H9 (cell line): ENCODE results near the gene ENDOU. TPM values are rescaled to one million over a fixed set of nuclear protein-coding genes. Genes with fewer than 3 reads are reported as not detected.
A peak's percentile ranks its signal among the peaks of the same experiment; 100 is the strongest.

Experiments
- DNase-seq: peaks from one replicate; pipeline ENCODE4 v3.0.0-alpha.2; 2017
- H2AFZ ChIP-seq: one replicate; pipeline ENCODE4 v1.6.1; 2013; ENCODE audit warnings: mild to moderate bottlenecking, low read length, control low read depth, moderate library complexity
- H2AK5ac ChIP-seq: 2 replicates; pipeline ENCODE4 v1.6.1; 2013; ENCODE audit warnings: low read length, control low read depth, mixed read lengths; ENCODE audit not compliant: insufficient read length
- H2BK120ac ChIP-seq: one replicate; pipeline ENCODE4 v1.6.1; 2013; ENCODE audit warnings: low read depth, mild to moderate bottlenecking, low read length, control low read depth, inconsistent platforms; ENCODE audit not compliant: poor library complexity, severe bottlenecking
- H2BK12ac ChIP-seq: 2 replicates; pipeline ENCODE4 v1.6.1; 2013; ENCODE audit warnings: low read length, control low read depth, mixed read lengths, low read depth; ENCODE audit not compliant: insufficient read length
- H2BK15ac ChIP-seq: 2 replicates; pipeline ENCODE4 v1.6.1; 2013; ENCODE audit warnings: low read depth, low read length, control low read depth
- H2BK20ac ChIP-seq: one replicate; pipeline ENCODE4 v1.6.1; 2013; ENCODE audit warnings: low read depth, mild to moderate bottlenecking, low read length, control low read depth, inconsistent platforms; ENCODE audit not compliant: poor library complexity, severe bottlenecking
- H2BK5ac ChIP-seq: 2 replicates; pipeline ENCODE4 v1.6.1; 2013; ENCODE audit warnings: low read length, control low read depth, mixed read lengths; ENCODE audit not compliant: insufficient read length
- H3K14ac ChIP-seq: 2 replicates; pipeline ENCODE4 v1.6.1; 2013; ENCODE audit warnings: low read length, control low read depth; ENCODE audit not compliant: insufficient read depth
- H3K18ac ChIP-seq: 2 replicates; pipeline ENCODE4 v1.6.1; 2013; ENCODE audit warnings: low read depth, mild to moderate bottlenecking, mixed read lengths, low read length, control low read depth; ENCODE audit not compliant: insufficient read length
- H3K23ac ChIP-seq: 2 replicates; pipeline ENCODE4 v1.6.1; 2013; ENCODE audit warnings: low read length, control low read depth, mixed read lengths, low read depth; ENCODE audit not compliant: insufficient read length
- H3K23me2 ChIP-seq: 2 replicates; pipeline ENCODE4 v1.6.1; 2013; ENCODE audit warnings: low read depth, mild to moderate bottlenecking, mixed read lengths, low read length, control low read depth; ENCODE audit not compliant: insufficient read length, poor library complexity, severe bottlenecking
- H3K27ac ChIP-seq: 2 replicates; pipeline ENCODE4 v1.5.1; 2013; ENCODE audit warnings: low read length, control low read depth, mixed read lengths, low read depth; ENCODE audit not compliant: insufficient read length
- H3K27me3 ChIP-seq: 2 replicates; pipeline ENCODE4 v1.6.1; 2013; ENCODE audit warnings: low read length, control low read depth, inconsistent platforms; ENCODE audit not compliant: insufficient read depth
- H3K4ac ChIP-seq: 2 replicates; pipeline ENCODE4 v1.6.1; 2013; ENCODE audit warnings: low read depth, mild to moderate bottlenecking, control low read depth, inconsistent platforms, low read length, moderate library complexity
- H3K4me1 ChIP-seq: 2 replicates; pipeline ENCODE4 v1.6.1; 2013; ENCODE audit warnings: low read length, control low read depth, inconsistent platforms; ENCODE audit not compliant: insufficient read depth
- H3K4me2 ChIP-seq: 2 replicates; pipeline ENCODE4 v1.6.1; 2013; ENCODE audit warnings: low read length, control low read depth, mixed read lengths; ENCODE audit not compliant: insufficient read length, insufficient read depth
- H3K56ac ChIP-seq: 2 replicates; pipeline ENCODE4 v1.6.1; 2013; ENCODE audit warnings: low read depth, mild to moderate bottlenecking, mixed read lengths, low read length, control low read depth; ENCODE audit not compliant: insufficient read length
- H3K79me1 ChIP-seq: 2 replicates; pipeline ENCODE4 v1.6.1; 2013; ENCODE audit warnings: low read depth, mild to moderate bottlenecking, moderate library complexity, low read length, control low read depth, inconsistent platforms; ENCODE audit not compliant: insufficient read depth, poor library complexity, severe bottlenecking
- H3K79me2 ChIP-seq: 2 replicates; pipeline ENCODE4 v1.6.1; 2013; ENCODE audit warnings: low read length, control low read depth, inconsistent platforms; ENCODE audit not compliant: insufficient read depth
- H3K9ac ChIP-seq: 2 replicates; pipeline ENCODE4 v1.6.1; 2013; ENCODE audit warnings: low read length, control low read depth, mixed read lengths; ENCODE audit not compliant: insufficient read length; ENCODE audit errors: extremely low read depth
- H3K9me3 ChIP-seq: one replicate; pipeline ENCODE4 v1.6.1; 2013; ENCODE audit warnings: low read depth, low read length, inconsistent platforms; ENCODE audit not compliant: control insufficient read depth
- H3T11ph ChIP-seq: one replicate; pipeline ENCODE4 v1.6.1; 2013; ENCODE audit warnings: mild to moderate bottlenecking, low read length, control low read depth, inconsistent platforms
- H4K20me1 ChIP-seq: one replicate; pipeline ENCODE4 v1.6.1; 2013; ENCODE audit not compliant: control insufficient read depth, insufficient read length, insufficient read depth
- H4K5ac ChIP-seq: 2 replicates; pipeline ENCODE4 v1.6.1; 2013; ENCODE audit warnings: low read depth, mild to moderate bottlenecking, mixed read lengths, low read length, control low read depth; ENCODE audit not compliant: insufficient read length
- H4K8ac ChIP-seq: replicated peaks from 2 replicates; pipeline ENCODE4 v1.6.1; 2013; ENCODE audit warnings: low read length, control low read depth, mixed read lengths, low read depth; ENCODE audit not compliant: insufficient read length
- H4K91ac ChIP-seq: 2 replicates; pipeline ENCODE4 v1.6.1; 2013; ENCODE audit warnings: low read depth, mild to moderate bottlenecking, moderate library complexity, mixed read lengths, low read length, control low read depth; ENCODE audit not compliant: insufficient read length
- H3K27ac Mint-ChIP-seq, 3 experiments: 2 replicates in 2 of 3; 3 replicates in 1 of 3; pipeline ENCODE4 v1.8.0; 2020 to 2021; ENCODE audit warnings: mixed read lengths in 3 of 3, mild to moderate bottlenecking in 1 of 3, moderate library complexity in 1 of 3
- H3K27me3 Mint-ChIP-seq: 2 replicates; pipeline ENCODE4 v1.8.0; 2021; ENCODE audit warnings: low read depth, mild to moderate bottlenecking, moderate library complexity, mixed read lengths
- H3K36me3 Mint-ChIP-seq, 3 experiments: 2 replicates in 2 of 3; 3 replicates in 1 of 3; pipeline ENCODE4 v1.8.0; 2020 to 2021; ENCODE audit warnings: low read depth in 3 of 3, mixed read lengths in 3 of 3; ENCODE audit not compliant: insufficient read depth in 1 of 3
- H3K4me1 Mint-ChIP-seq, 2 experiments: 2 replicates each; pipeline ENCODE4 v1.8.0; 2020; ENCODE audit warnings: mixed read lengths in 2 of 2
- H3K4me3 Mint-ChIP-seq, 2 experiments: 2 replicates in 1 of 2; 3 replicates in 1 of 2; pipeline ENCODE4 v1.8.0; 2020 to 2021; ENCODE audit warnings: mild to moderate bottlenecking in 2 of 2, mixed read lengths in 2 of 2, moderate library complexity in 1 of 2
- H3K9me3 Mint-ChIP-seq, 2 experiments: 2 replicates in 1 of 2; 3 replicates in 1 of 2; pipeline ENCODE4 v1.8.0; 2020; ENCODE audit warnings: mild to moderate bottlenecking in 2 of 2, mixed read lengths in 2 of 2, moderate library complexity in 1 of 2
- whole genome bisulfite sequencing: extraction: QIAGEN DNeasy Blood & Tissue Kit; methylation state at CpG from one replicate; pipeline ENCODE4 v1.1.7; 2013; ENCODE audit warnings: missing lambda C conversion rate, low lambda C conversion rate, mixed read lengths; ENCODE audit not compliant: insufficient read length; ENCODE audit errors: extremely low coverage; 5-methylcytosine and 5-hydroxymethylcytosine counted together
- total RNA-seq: library from RNA; stranded (reverse); gene quantifications from 2 replicates; pipeline ENCODE4 v1.2.1, GENCODE V29; 2021
- TF ChIP-seq, protein P1 (sequence below): fragments of 200-600 bp; sonication (generic); conservative IDR thresholded peaks from 3 replicates; pipeline ENCODE4 v1.8.0; 2021; ENCODE audit warnings: antibody characterized with exemption, mild to moderate bottlenecking

ENDOU gene
- total RNA-seq, 1 experiment from 2014 or later: not detected

- Histone ChIP-seq H3K4me1 (peaks cover 3% of the 10 kb centered on the region; the same call in 1 of the 2 replicates), H4K5ac (no peak overlapping the region), H2BK20ac (no peak overlapping the region), H3K23ac (no peak overlapping the region), H3K27ac (no peak overlapping the region), H2BK5ac (no peak overlapping the region), H4K8ac (no peak overlapping the region), H3K79me2 (no peaks in the 10 kb centered on the region), H3K56ac (no peak overlapping the region), H3K4me2 (no peak overlapping the region), H3K18ac (no peak overlapping the region), H2BK12ac (no peak overlapping the region), H2AFZ (no peak overlapping the region), H2BK120ac (no peak overlapping the region), H4K20me1 (no peaks in the 10 kb centered on the region), H2BK15ac (no peak overlapping the region), H3K14ac (peak overlapping the region; percentile 67; the same call in 1 of the 2 replicates), H3K9ac (no peak overlapping the region), H3K4ac (no peak overlapping the region), H3K9me3 (no peaks in the 10 kb centered on the region), H2AK5ac (no peak overlapping the region), H3K23me2 (no peaks in the 10 kb centered on the region), H4K91ac (no peak overlapping the region), H3T11ph (no peak overlapping the region), H3K79me1 (no peaks in the 10 kb centered on the region), H3K27me3 (no peaks in the 10 kb centered on the region)
- H3K4me3 Mint-ChIP-seq: no peak overlapping the region
- H3K4me1 Mint-ChIP-seq: peaks cover 18 to 31% of the 10 kb centered on the region in 2 experiments
- no CpG with 5 or more reads among the region's 11 CpGs for whole genome bisulfite sequencing
- peaks cover 6% of the 10 kb centered on the region for H3K27me3 Mint-ChIP-seq
- TF ChIP-seq, protein P1, sequence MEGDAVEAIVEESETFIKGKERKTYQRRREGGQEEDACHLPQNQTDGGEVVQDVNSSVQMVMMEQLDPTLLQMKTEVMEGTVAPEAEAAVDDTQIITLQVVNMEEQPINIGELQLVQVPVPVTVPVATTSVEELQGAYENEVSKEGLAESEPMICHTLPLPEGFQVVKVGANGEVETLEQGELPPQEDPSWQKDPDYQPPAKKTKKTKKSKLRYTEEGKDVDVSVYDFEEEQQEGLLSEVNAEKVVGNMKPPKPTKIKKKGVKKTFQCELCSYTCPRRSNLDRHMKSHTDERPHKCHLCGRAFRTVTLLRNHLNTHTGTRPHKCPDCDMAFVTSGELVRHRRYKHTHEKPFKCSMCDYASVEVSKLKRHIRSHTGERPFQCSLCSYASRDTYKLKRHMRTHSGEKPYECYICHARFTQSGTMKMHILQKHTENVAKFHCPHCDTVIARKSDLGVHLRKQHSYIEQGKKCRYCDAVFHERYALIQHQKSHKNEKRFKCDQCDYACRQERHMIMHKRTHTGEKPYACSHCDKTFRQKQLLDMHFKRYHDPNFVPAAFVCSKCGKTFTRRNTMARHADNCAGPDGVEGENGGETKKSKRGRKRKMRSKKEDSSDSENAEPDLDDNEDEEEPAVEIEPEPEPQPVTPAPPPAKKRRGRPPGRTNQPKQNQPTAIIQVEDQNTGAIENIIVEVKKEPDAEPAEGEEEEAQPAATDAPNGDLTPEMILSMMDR: no peak
- H3K9me3 Mint-ChIP-seq: no peaks in the 10 kb centered on the region
- no peak overlapping the region; a peak in 1 of 7 replicates for H3K27ac Mint-ChIP-seq
- no peaks in the 10 kb centered on the region for H3K36me3 Mint-ChIP-seq
- no peak for DNase-seq
Measured at GRCh38 chr12:47735649-47736048, 10.4 kb upstream of the ENDOU start.
